H9 (cell line): ENCODE data around the gene EFCAB6. TPM values are rescaled to one million over a fixed set of nuclear protein-coding genes. Genes with fewer than 3 reads are reported as not detected.

Experiments used
- DNase-seq: peaks from one replicate; pipeline ENCODE4 v3.0.0-alpha.2; 2017
- H2AFZ ChIP-seq: one replicate; pipeline ENCODE4 v1.6.1; 2013; ENCODE audit warnings: mild to moderate bottlenecking, low read length, control low read depth, moderate library complexity
- H2AK5ac ChIP-seq: 2 replicates; pipeline ENCODE4 v1.6.1; 2013; ENCODE audit warnings: low read length, control low read depth, mixed read lengths; ENCODE audit not compliant: insufficient read length
- H2BK120ac ChIP-seq: one replicate; pipeline ENCODE4 v1.6.1; 2013; ENCODE audit warnings: low read depth, mild to moderate bottlenecking, low read length, control low read depth, inconsistent platforms; ENCODE audit not compliant: poor library complexity, severe bottlenecking
- H2BK12ac ChIP-seq: 2 replicates; pipeline ENCODE4 v1.6.1; 2013; ENCODE audit warnings: low read length, control low read depth, mixed read lengths, low read depth; ENCODE audit not compliant: insufficient read length
- H2BK15ac ChIP-seq: 2 replicates; pipeline ENCODE4 v1.6.1; 2013; ENCODE audit warnings: low read depth, low read length, control low read depth
- H2BK20ac ChIP-seq: one replicate; pipeline ENCODE4 v1.6.1; 2013; ENCODE audit warnings: low read depth, mild to moderate bottlenecking, low read length, control low read depth, inconsistent platforms; ENCODE audit not compliant: poor library complexity, severe bottlenecking
- H2BK5ac ChIP-seq: 2 replicates; pipeline ENCODE4 v1.6.1; 2013; ENCODE audit warnings: low read length, control low read depth, mixed read lengths; ENCODE audit not compliant: insufficient read length
- H3K14ac ChIP-seq: 2 replicates; pipeline ENCODE4 v1.6.1; 2013; ENCODE audit warnings: low read length, control low read depth; ENCODE audit not compliant: insufficient read depth
- H3K18ac ChIP-seq: 2 replicates; pipeline ENCODE4 v1.6.1; 2013; ENCODE audit warnings: low read depth, mild to moderate bottlenecking, mixed read lengths, low read length, control low read depth; ENCODE audit not compliant: insufficient read length
- H3K23ac ChIP-seq: 2 replicates; pipeline ENCODE4 v1.6.1; 2013; ENCODE audit warnings: low read length, control low read depth, mixed read lengths, low read depth; ENCODE audit not compliant: insufficient read length
- H3K23me2 ChIP-seq: 2 replicates; pipeline ENCODE4 v1.6.1; 2013; ENCODE audit warnings: low read depth, mild to moderate bottlenecking, mixed read lengths, low read length, control low read depth; ENCODE audit not compliant: insufficient read length, poor library complexity, severe bottlenecking
- H3K27ac ChIP-seq: 2 replicates; pipeline ENCODE4 v1.5.1; 2013; ENCODE audit warnings: low read length, control low read depth, mixed read lengths, low read depth; ENCODE audit not compliant: insufficient read length
- H3K27me3 ChIP-seq: 2 replicates; pipeline ENCODE4 v1.6.1; 2013; ENCODE audit warnings: low read length, control low read depth, inconsistent platforms; ENCODE audit not compliant: insufficient read depth
- H3K4ac ChIP-seq: 2 replicates; pipeline ENCODE4 v1.6.1; 2013; ENCODE audit warnings: low read depth, mild to moderate bottlenecking, control low read depth, inconsistent platforms, low read length, moderate library complexity
- H3K4me1 ChIP-seq: 2 replicates; pipeline ENCODE4 v1.6.1; 2013; ENCODE audit warnings: low read length, control low read depth, inconsistent platforms; ENCODE audit not compliant: insufficient read depth
- H3K4me2 ChIP-seq: 2 replicates; pipeline ENCODE4 v1.6.1; 2013; ENCODE audit warnings: low read length, control low read depth, mixed read lengths; ENCODE audit not compliant: insufficient read length, insufficient read depth
- H3K56ac ChIP-seq: 2 replicates; pipeline ENCODE4 v1.6.1; 2013; ENCODE audit warnings: low read depth, mild to moderate bottlenecking, mixed read lengths, low read length, control low read depth; ENCODE audit not compliant: insufficient read length
- H3K79me1 ChIP-seq: 2 replicates; pipeline ENCODE4 v1.6.1; 2013; ENCODE audit warnings: low read depth, mild to moderate bottlenecking, moderate library complexity, low read length, control low read depth, inconsistent platforms; ENCODE audit not compliant: insufficient read depth, poor library complexity, severe bottlenecking
- H3K79me2 ChIP-seq: 2 replicates; pipeline ENCODE4 v1.6.1; 2013; ENCODE audit warnings: low read length, control low read depth, inconsistent platforms; ENCODE audit not compliant: insufficient read depth
- H3K9ac ChIP-seq: 2 replicates; pipeline ENCODE4 v1.6.1; 2013; ENCODE audit warnings: low read length, control low read depth, mixed read lengths; ENCODE audit not compliant: insufficient read length; ENCODE audit errors: extremely low read depth
- H3K9me3 ChIP-seq: one replicate; pipeline ENCODE4 v1.6.1; 2013; ENCODE audit warnings: low read depth, low read length, inconsistent platforms; ENCODE audit not compliant: control insufficient read depth
- H3T11ph ChIP-seq: one replicate; pipeline ENCODE4 v1.6.1; 2013; ENCODE audit warnings: mild to moderate bottlenecking, low read length, control low read depth, inconsistent platforms
- H4K20me1 ChIP-seq: one replicate; pipeline ENCODE4 v1.6.1; 2013; ENCODE audit not compliant: control insufficient read depth, insufficient read length, insufficient read depth
- H4K5ac ChIP-seq: 2 replicates; pipeline ENCODE4 v1.6.1; 2013; ENCODE audit warnings: low read depth, mild to moderate bottlenecking, mixed read lengths, low read length, control low read depth; ENCODE audit not compliant: insufficient read length
- H4K8ac ChIP-seq: replicated peaks from 2 replicates; pipeline ENCODE4 v1.6.1; 2013; ENCODE audit warnings: low read length, control low read depth, mixed read lengths, low read depth; ENCODE audit not compliant: insufficient read length
- H4K91ac ChIP-seq: 2 replicates; pipeline ENCODE4 v1.6.1; 2013; ENCODE audit warnings: low read depth, mild to moderate bottlenecking, moderate library complexity, mixed read lengths, low read length, control low read depth; ENCODE audit not compliant: insufficient read length
- H3K27ac Mint-ChIP-seq, 3 experiments: 2 replicates in 2 of 3; 3 replicates in 1 of 3; pipeline ENCODE4 v1.8.0; 2020 to 2021; ENCODE audit warnings: mixed read lengths in 3 of 3, mild to moderate bottlenecking in 1 of 3, moderate library complexity in 1 of 3
- H3K27me3 Mint-ChIP-seq: 2 replicates; pipeline ENCODE4 v1.8.0; 2021; ENCODE audit warnings: low read depth, mild to moderate bottlenecking, moderate library complexity, mixed read lengths
- H3K36me3 Mint-ChIP-seq, 3 experiments: 2 replicates in 2 of 3; 3 replicates in 1 of 3; pipeline ENCODE4 v1.8.0; 2020 to 2021; ENCODE audit warnings: low read depth in 3 of 3, mixed read lengths in 3 of 3; ENCODE audit not compliant: insufficient read depth in 1 of 3
- H3K4me1 Mint-ChIP-seq, 2 experiments: 2 replicates each; pipeline ENCODE4 v1.8.0; 2020; ENCODE audit warnings: mixed read lengths in 2 of 2
- H3K4me3 Mint-ChIP-seq, 2 experiments: 2 replicates in 1 of 2; 3 replicates in 1 of 2; pipeline ENCODE4 v1.8.0; 2020 to 2021; ENCODE audit warnings: mild to moderate bottlenecking in 2 of 2, mixed read lengths in 2 of 2, moderate library complexity in 1 of 2
- H3K9me3 Mint-ChIP-seq, 2 experiments: 2 replicates in 1 of 2; 3 replicates in 1 of 2; pipeline ENCODE4 v1.8.0; 2020; ENCODE audit warnings: mild to moderate bottlenecking in 2 of 2, mixed read lengths in 2 of 2, moderate library complexity in 1 of 2
- WGBS: extraction: QIAGEN DNeasy Blood & Tissue Kit; methylation state at CpG from one replicate; pipeline ENCODE4 v1.1.7; 2013; ENCODE audit warnings: missing lambda C conversion rate, low lambda C conversion rate, mixed read lengths; ENCODE audit not compliant: insufficient read length; ENCODE audit errors: extremely low coverage; 5-methylcytosine and 5-hydroxymethylcytosine counted together
- total RNA-seq: library from RNA; stranded (reverse); gene quantifications from 2 replicates; pipeline ENCODE4 v1.2.1, GENCODE V29; 2021
- TF ChIP-seq, protein P1 (sequence below): fragments of 200-600 bp; sonication (generic); conservative IDR thresholded peaks from 3 replicates; pipeline ENCODE4 v1.8.0; 2021; ENCODE audit warnings: antibody characterized with exemption, mild to moderate bottlenecking

Gene EFCAB6
- total RNA-seq, 1 experiment from 2014 or later: 0.31 TPM

DNA sequence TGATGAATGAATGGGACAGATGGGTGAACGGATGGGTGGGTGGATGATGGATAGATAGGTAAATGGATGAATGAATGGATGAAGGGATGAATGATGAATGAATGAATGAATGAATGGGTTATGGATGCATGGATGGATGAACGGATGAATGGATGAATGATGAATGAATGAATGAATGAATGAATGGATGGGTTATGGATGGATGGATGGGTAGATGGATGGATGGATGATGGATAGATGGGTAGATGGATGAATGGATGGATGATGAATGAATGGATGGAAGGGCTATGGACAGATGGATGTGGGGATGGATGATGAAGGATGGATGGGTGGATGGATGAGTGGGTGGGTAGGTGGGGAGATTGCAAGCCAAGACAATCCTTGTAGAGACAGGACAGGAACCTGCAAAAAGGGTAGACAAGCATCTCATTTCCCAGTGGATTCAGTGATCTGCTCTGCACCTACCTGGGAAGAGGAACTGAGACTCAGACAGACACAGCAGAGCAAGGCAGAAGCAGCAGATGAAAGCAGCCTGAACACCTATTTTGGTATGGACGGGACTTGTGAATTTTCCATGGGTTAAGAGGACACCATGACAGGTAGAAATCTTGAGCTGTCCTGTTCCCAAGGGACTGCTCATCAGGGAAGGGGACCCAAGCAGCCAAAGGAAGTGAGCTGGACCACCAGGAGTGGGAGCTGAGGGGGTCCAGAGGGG lies 68.0 kb downstream of the EFCAB6 start:
- no peak overlapping the region for H2BK12ac ChIP-seq
- no peak overlapping the region for H2AK5ac ChIP-seq
- H3K4ac ChIP-seq: no peak overlapping the region
- WGBS: 97% methylated on average over 2 of the region's 3 CpGs
- Mint-ChIP-seq H3K27ac (no peak overlapping the region), H3K9me3 (no peaks in the 10 kb centered on the region), H3K4me3 (no peak overlapping the region), H3K27me3 (peaks cover 9% of the 10 kb centered on the region), H3K36me3 (no peaks in the 10 kb centered on the region), H3K4me1 (peaks cover 0 to 4% of the 10 kb centered on the region in 2 experiments; a peak in 2 of 4 replicates)
- no peak overlapping the region for H2BK120ac ChIP-seq
- no peak overlapping the region for H4K91ac ChIP-seq
- H2BK15ac ChIP-seq: no peak overlapping the region
- H3K27me3 ChIP-seq: no peaks in the 10 kb centered on the region
- H3T11ph ChIP-seq: no peak overlapping the region
- no peaks in the 10 kb centered on the region for H3K79me2 ChIP-seq
- DNase-seq: no peak
- H3K79me1 ChIP-seq: no peaks in the 10 kb centered on the region
- H4K8ac ChIP-seq: no peak overlapping the region
- no peak overlapping the region for H2BK5ac ChIP-seq
- no peak overlapping the region for H3K4me2 ChIP-seq
- no peak overlapping the region for H3K27ac ChIP-seq
- no peak overlapping the region for H2BK20ac ChIP-seq
- H3K18ac ChIP-seq: no peak overlapping the region
- no peak overlapping the region for H2AFZ ChIP-seq
- no peak overlapping the region for H4K5ac ChIP-seq
- no peaks in the 10 kb centered on the region; the same call in 1 of the 2 replicates for H3K4me1 ChIP-seq
- H4K20me1 ChIP-seq: no peaks in the 10 kb centered on the region
- TF ChIP-seq, protein P1, sequence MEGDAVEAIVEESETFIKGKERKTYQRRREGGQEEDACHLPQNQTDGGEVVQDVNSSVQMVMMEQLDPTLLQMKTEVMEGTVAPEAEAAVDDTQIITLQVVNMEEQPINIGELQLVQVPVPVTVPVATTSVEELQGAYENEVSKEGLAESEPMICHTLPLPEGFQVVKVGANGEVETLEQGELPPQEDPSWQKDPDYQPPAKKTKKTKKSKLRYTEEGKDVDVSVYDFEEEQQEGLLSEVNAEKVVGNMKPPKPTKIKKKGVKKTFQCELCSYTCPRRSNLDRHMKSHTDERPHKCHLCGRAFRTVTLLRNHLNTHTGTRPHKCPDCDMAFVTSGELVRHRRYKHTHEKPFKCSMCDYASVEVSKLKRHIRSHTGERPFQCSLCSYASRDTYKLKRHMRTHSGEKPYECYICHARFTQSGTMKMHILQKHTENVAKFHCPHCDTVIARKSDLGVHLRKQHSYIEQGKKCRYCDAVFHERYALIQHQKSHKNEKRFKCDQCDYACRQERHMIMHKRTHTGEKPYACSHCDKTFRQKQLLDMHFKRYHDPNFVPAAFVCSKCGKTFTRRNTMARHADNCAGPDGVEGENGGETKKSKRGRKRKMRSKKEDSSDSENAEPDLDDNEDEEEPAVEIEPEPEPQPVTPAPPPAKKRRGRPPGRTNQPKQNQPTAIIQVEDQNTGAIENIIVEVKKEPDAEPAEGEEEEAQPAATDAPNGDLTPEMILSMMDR: no peak
- H3K9ac ChIP-seq: no peak overlapping the region
- H3K23ac ChIP-seq: no peak overlapping the region
- no peak overlapping the region for H3K14ac ChIP-seq
- H3K23me2 ChIP-seq: no peaks in the 10 kb centered on the region
- no peaks in the 10 kb centered on the region for H3K9me3 ChIP-seq
- H3K56ac ChIP-seq: no peak overlapping the region
